Mammary epithelial cell (primary cell): Measurements from ENCODE around the gene CCT8.

ENCODE experiments used
- EZH2 ChIP-seq: IDR thresholded peaks from 2 replicates; pipeline ENCODE4 v1.6.1; 2012; ENCODE audit warnings: low read length, inconsistent platforms, borderline replicate concordance
- TF ChIP-seq, protein P1 (sequence below), 2 donors: IDR thresholded peaks in 1 of 2; conservative IDR thresholded peaks in 1 of 2; 2 replicates each; pipeline ENCODE4 v1.5.1; 2011 to 2012; ENCODE audit warnings: inconsistent platforms in 2 of 2, low read length in 2 of 2, mild to moderate bottlenecking in 2 of 2, control low read depth in 1 of 2, low read depth in 1 of 2; ENCODE audit not compliant: insufficient read depth in 1 of 2; ENCODE audit errors: extremely low read depth in 1 of 2

GRCh38 chr21:29080454-29080941, 7.0 kb upstream of the CCT8 start:
- TF ChIP-seq EZH2, result no peak
- TF ChIP-seq, protein P1, sequence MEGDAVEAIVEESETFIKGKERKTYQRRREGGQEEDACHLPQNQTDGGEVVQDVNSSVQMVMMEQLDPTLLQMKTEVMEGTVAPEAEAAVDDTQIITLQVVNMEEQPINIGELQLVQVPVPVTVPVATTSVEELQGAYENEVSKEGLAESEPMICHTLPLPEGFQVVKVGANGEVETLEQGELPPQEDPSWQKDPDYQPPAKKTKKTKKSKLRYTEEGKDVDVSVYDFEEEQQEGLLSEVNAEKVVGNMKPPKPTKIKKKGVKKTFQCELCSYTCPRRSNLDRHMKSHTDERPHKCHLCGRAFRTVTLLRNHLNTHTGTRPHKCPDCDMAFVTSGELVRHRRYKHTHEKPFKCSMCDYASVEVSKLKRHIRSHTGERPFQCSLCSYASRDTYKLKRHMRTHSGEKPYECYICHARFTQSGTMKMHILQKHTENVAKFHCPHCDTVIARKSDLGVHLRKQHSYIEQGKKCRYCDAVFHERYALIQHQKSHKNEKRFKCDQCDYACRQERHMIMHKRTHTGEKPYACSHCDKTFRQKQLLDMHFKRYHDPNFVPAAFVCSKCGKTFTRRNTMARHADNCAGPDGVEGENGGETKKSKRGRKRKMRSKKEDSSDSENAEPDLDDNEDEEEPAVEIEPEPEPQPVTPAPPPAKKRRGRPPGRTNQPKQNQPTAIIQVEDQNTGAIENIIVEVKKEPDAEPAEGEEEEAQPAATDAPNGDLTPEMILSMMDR (conservative IDR thresholded peaks at IDR 0.05 in 1 of 2, IDR thresholded peaks at IDR 0.05 in 1 of 2; ENCODE audit: extremely low read depth in 1 of 2, insufficient read depth in 1 of 2, low read depth in 1 of 2, low read length in 2 of 2), result no peak
